WTC11 (cell line): ENCODE measurements around the gene C2orf80.

ENCODE experiments used
- CTCF ChIP-seq: fragments of 200-600 bp; IDR thresholded peaks from 2 replicates; pipeline ENCODE4 v1.8.0; 2022; ENCODE audit warnings: antibody characterized with exemption
- ESRRA ChIP-seq: sonication (generic); formaldehyde crosslinking; IDR thresholded peaks from 2 replicates; pipeline ENCODE4 v1.8.1; 2022; ENCODE audit warnings: mild to moderate bottlenecking, missing genetic modification reagents, borderline replicate concordance
- KAT7 ChIP-seq: sonication (generic); formaldehyde crosslinking; IDR thresholded peaks from 2 replicates; pipeline ENCODE4 v1.8.1; 2023; ENCODE audit warnings: missing genetic modification reagents, mild to moderate bottlenecking, borderline replicate concordance
- TF ChIP-seq, protein P1 (sequence below): sonication (generic); formaldehyde crosslinking; IDR thresholded peaks from 2 replicates; pipeline ENCODE4 v1.8.1; 2022; ENCODE audit warnings: low read depth, mild to moderate bottlenecking, moderate library complexity, missing genetic modification reagents, borderline replicate concordance
- TF ChIP-seq, protein P2 (sequence below): sonication (generic); formaldehyde crosslinking; conservative IDR thresholded peaks from 2 replicates; pipeline ENCODE4 v1.8.1; 2022; ENCODE audit warnings: mild to moderate bottlenecking, missing genetic modification reagents

DNA sequence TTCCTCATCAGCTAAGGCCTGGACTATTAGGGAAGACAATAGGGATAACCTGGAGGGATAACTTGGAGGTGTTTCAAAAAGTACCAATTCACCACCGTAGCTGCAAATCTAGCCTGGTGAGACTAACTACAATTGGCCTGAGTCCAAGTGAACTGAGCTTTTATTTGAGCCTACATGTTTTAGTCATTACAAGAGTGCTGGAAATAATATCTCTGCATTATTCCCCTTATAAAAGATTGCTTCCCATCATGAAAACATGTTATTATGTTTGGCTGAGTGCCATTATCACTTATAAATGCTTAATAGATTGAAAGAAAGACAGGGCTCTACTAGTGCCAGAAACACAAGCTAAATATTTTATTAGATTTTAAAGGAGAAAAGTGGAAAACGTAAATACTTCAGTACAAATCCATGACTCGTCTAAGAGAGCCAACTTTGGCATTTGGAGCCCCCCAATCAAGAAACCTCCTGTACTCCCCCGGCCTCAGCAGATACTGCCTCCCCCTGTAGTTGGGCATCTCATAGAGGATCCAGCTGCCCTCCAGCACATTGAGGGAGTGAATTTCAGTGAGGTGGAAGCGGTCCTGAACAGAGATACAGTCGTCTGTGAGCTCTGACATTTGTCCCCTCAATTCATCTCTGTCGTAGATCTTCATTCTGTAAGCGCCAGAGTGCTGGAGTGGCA, 47.4 kb downstream of the C2orf80 start:
- TF ChIP-seq, protein P1, sequence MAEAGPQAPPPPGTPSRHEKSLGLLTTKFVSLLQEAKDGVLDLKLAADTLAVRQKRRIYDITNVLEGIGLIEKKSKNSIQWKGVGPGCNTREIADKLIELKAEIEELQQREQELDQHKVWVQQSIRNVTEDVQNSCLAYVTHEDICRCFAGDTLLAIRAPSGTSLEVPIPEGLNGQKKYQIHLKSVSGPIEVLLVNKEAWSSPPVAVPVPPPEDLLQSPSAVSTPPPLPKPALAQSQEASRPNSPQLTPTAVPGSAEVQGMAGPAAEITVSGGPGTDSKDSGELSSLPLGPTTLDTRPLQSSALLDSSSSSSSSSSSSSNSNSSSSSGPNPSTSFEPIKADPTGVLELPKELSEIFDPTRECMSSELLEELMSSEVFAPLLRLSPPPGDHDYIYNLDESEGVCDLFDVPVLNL (CRISPR knock-in tag) = no peak
- TF ChIP-seq CTCF (no peak), KAT7 (CRISPR knock-in tag) (no peak), ESRRA (no peak)
- TF ChIP-seq, protein P2, sequence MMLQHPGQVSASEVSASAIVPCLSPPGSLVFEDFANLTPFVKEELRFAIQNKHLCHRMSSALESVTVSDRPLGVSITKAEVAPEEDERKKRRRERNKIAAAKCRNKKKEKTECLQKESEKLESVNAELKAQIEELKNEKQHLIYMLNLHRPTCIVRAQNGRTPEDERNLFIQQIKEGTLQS = no peak
